Mammary epithelial cell (primary cell): ENCODE data around the gene FIGN.

ENCODE experiments used
- EZH2 ChIP-seq: IDR thresholded peaks from 2 replicates; pipeline ENCODE4 v1.6.1; 2012; ENCODE audit warnings: low read length, inconsistent platforms, borderline replicate concordance
- TF ChIP-seq, protein P1 (sequence below), 2 donors: IDR thresholded peaks in 1 of 2; conservative IDR thresholded peaks in 1 of 2; 2 replicates each; pipeline ENCODE4 v1.5.1; 2011 to 2012; ENCODE audit warnings: inconsistent platforms in 2 of 2, low read length in 2 of 2, mild to moderate bottlenecking in 2 of 2, control low read depth in 1 of 2, low read depth in 1 of 2; ENCODE audit not compliant: insufficient read depth in 1 of 2; ENCODE audit errors: extremely low read depth in 1 of 2

DNA sequence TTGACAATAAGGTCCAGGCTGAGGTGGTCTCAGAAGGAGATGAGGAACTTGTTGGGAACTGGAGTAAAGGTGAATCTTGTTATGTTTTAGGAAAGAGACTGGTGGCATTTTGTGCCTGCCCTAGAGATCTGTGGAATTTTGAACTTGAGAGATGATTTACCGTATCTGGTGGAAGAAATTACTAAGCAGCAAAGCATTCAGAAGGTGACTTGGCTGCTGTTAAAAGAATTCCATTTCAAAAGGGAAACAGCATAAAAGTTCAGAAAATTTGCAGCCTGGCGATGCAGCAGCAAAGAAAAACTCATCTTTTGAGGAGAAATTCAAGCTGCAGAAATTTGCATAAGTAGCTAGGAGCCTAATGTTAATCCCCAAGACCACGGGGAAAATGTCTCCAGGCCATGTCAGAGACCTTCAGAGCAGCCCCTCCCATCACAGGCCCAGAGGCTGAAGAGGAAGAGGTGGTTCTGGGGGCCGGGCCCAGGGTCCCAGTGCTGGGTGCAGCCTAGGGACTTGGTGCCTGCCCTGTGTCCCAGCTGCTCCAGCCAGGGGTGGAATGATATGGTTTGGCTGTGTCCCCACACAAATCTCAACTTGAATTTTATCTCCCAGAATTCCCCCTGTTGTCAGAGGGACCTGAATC lies 73.5 kb downstream of the FIGN start:
- TF ChIP-seq, protein P1, sequence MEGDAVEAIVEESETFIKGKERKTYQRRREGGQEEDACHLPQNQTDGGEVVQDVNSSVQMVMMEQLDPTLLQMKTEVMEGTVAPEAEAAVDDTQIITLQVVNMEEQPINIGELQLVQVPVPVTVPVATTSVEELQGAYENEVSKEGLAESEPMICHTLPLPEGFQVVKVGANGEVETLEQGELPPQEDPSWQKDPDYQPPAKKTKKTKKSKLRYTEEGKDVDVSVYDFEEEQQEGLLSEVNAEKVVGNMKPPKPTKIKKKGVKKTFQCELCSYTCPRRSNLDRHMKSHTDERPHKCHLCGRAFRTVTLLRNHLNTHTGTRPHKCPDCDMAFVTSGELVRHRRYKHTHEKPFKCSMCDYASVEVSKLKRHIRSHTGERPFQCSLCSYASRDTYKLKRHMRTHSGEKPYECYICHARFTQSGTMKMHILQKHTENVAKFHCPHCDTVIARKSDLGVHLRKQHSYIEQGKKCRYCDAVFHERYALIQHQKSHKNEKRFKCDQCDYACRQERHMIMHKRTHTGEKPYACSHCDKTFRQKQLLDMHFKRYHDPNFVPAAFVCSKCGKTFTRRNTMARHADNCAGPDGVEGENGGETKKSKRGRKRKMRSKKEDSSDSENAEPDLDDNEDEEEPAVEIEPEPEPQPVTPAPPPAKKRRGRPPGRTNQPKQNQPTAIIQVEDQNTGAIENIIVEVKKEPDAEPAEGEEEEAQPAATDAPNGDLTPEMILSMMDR (conservative IDR thresholded peaks at IDR 0.05 in 1 of 2, IDR thresholded peaks at IDR 0.05 in 1 of 2; ENCODE audit: extremely low read depth in 1 of 2, insufficient read depth in 1 of 2, low read depth in 1 of 2, low read length in 2 of 2), result no peak
- no peak for TF ChIP-seq EZH2
